Loucy (cell line): ENCODE results near the gene KIFC3.

Experiments
- H2AFZ ChIP-seq: fragments of 200-600 bp; sonication (generic); 2 replicates; pipeline ENCODE4 v1.6.0; 2016; ENCODE audit warnings: antibody characterized with exemption, mild to moderate bottlenecking, low read length, moderate library complexity
- H3F3A ChIP-seq: fragments of 200-600 bp; 2 replicates; pipeline ENCODE4 v1.6.0; 2016; ENCODE audit warnings: antibody characterized with exemption, low read depth, mild to moderate bottlenecking
- H3K27me3 ChIP-seq: fragments of 200-600 bp; sonication (generic); 2 replicates; pipeline ENCODE4 v1.6.1; 2014; ENCODE audit warnings: low read length, mild to moderate bottlenecking; ENCODE audit not compliant: insufficient read depth, poor library complexity, severe bottlenecking
- H3K36me3 ChIP-seq: fragments of 200-600 bp; sonication (generic); 2 replicates; pipeline ENCODE4 v1.6.1; 2016; ENCODE audit warnings: low read length; ENCODE audit not compliant: insufficient read depth
- H3K4me1 ChIP-seq: fragments of 200-600 bp; sonication (generic); 2 replicates; pipeline ENCODE4 v1.5.1; 2014; ENCODE audit warnings: low read length, mild to moderate bottlenecking; ENCODE audit not compliant: insufficient read depth, poor library complexity, severe bottlenecking
- H3K4me2 ChIP-seq: fragments of 200-600 bp; sonication (generic); 2 replicates; pipeline ENCODE4 v1.6.0; 2014; ENCODE audit warnings: antibody characterized with exemption, low read length, low read depth, mild to moderate bottlenecking; ENCODE audit not compliant: poor library complexity, severe bottlenecking
- H3K4me3 ChIP-seq: fragments of 200-600 bp; sonication (generic); 2 replicates; pipeline ENCODE4 v1.5.1; 2014; ENCODE audit warnings: low read length, mild to moderate bottlenecking, mixed read lengths; ENCODE audit not compliant: poor library complexity, severe bottlenecking
- H3K79me2 ChIP-seq: fragments of 200-600 bp; sonication (generic); 2 replicates; pipeline ENCODE4 v1.6.1; 2014; ENCODE audit warnings: low read length; ENCODE audit not compliant: insufficient read depth
- H3K9ac ChIP-seq: fragments of 200-600 bp; sonication (generic); 2 replicates; pipeline ENCODE4 v1.6.0; 2014; ENCODE audit warnings: mild to moderate bottlenecking, low read depth, low read length, moderate library complexity; ENCODE audit not compliant: poor library complexity, severe bottlenecking
- H3K9me2 ChIP-seq: fragments of 200-600 bp; sonication (generic); replicated peaks from 2 replicates; pipeline ENCODE4 v1.6.1; 2016; ENCODE audit warnings: low read depth, low read length, mixed read lengths
- H3K9me3 ChIP-seq: fragments of 200-600 bp; sonication (generic); 2 replicates; pipeline ENCODE4 v1.6.1; 2014; ENCODE audit warnings: mild to moderate bottlenecking, antibody characterized with exemption, low read length, low read depth; ENCODE audit not compliant: insufficient read depth
- H4K20me1 ChIP-seq: fragments of 200-600 bp; sonication (generic); 2 replicates; pipeline ENCODE4 v1.6.0; 2014; ENCODE audit warnings: antibody characterized with exemption, low read length, mild to moderate bottlenecking; ENCODE audit not compliant: insufficient read depth, poor library complexity, severe bottlenecking
- CTCF ChIP-seq: fragments of 200-600 bp; sonication (generic); conservative IDR thresholded peaks from 2 replicates; pipeline ENCODE4 v1.5.1; 2014; ENCODE audit warnings: mild to moderate bottlenecking, antibody characterized with exemption, low read length
- EZH2phosphoT487 ChIP-seq: fragments of 200-600 bp; IDR thresholded peaks from 2 replicates; pipeline ENCODE4 v1.6.1; 2018; ENCODE audit warnings: antibody characterized with exemption, mild to moderate bottlenecking, moderate library complexity, borderline replicate concordance

KIFC3 gene

GRCh38 chr16:57809276-57810196, 7.2 kb upstream of the KIFC3 start:
- no peaks in the 10 kb centered on the region for H3K79me2 ChIP-seq
- H2AFZ ChIP-seq: no peak overlapping the region
- no peaks in the 10 kb centered on the region for H3K36me3 ChIP-seq
- H3K4me2 ChIP-seq: peak overlapping the region; percentile 73
- no peaks in the 10 kb centered on the region for H3K9me2 ChIP-seq
- no peaks in the 10 kb centered on the region for H3K27me3 ChIP-seq
- peak overlapping the region; percentile 51 for H3K9ac ChIP-seq
- no peaks in the 10 kb centered on the region for H3K9me3 ChIP-seq
- TF ChIP-seq CTCF: no peak
- no peak for TF ChIP-seq EZH2phosphoT487
- H3K4me1 ChIP-seq: peaks cover 42% of the 10 kb centered on the region
- no peaks in the 10 kb centered on the region for H4K20me1 ChIP-seq
- H3K4me3 ChIP-seq: peak overlapping the region; percentile 50
- H3F3A ChIP-seq: no peaks in the 10 kb centered on the region; the same call in 1 of the 2 replicates

DNA sequence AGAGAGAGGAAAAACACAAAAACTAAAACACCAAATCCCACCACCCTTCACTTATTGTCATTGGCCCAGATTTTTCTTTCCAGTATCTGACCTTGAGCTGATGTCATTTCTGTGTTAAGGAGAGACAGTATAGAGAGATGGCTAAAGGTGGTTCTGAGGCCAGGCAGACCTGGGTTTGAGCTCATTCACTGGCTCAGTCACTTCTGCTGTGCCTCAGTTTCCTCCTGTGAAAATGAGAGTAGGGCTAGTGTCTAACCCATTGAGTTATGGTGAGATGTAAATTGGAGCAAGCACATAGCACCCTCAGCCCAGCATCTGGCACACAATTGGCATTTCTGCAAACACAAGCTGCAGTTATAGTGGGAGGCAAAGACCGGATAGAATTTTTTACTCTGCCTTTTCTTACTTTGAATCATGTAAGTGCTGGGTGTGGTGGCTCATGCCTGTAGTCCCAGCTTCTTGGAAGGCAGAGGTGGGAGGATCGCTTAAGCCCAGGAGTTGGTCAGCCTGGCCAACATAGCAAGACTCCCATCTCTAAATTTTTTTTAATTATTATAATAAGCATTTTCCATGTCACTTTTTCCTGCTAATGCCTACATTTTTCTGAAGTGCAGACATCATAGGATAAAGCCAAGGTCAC, 6.4 kb upstream of the KIFC3 start:
- Histone ChIP-seq H3K79me2 (no peaks in the 10 kb centered on the region), H3K36me3 (no peaks in the 10 kb centered on the region), H4K20me1 (no peaks in the 10 kb centered on the region), H3F3A (no peaks in the 10 kb centered on the region; the same call in 1 of the 2 replicates), H3K4me2 (peak overlapping the region; percentile 37), H3K27me3 (no peaks in the 10 kb centered on the region), H3K9me3 (no peaks in the 10 kb centered on the region), H3K4me3 (peak overlapping the region; percentile 18), H3K9ac (no peak overlapping the region), H3K4me1 (peaks cover 42% of the 10 kb centered on the region), H2AFZ (no peak overlapping the region), H3K9me2 (no peaks in the 10 kb centered on the region)
- TF ChIP-seq EZH2phosphoT487 (no peak), CTCF (no peak)

DNA sequence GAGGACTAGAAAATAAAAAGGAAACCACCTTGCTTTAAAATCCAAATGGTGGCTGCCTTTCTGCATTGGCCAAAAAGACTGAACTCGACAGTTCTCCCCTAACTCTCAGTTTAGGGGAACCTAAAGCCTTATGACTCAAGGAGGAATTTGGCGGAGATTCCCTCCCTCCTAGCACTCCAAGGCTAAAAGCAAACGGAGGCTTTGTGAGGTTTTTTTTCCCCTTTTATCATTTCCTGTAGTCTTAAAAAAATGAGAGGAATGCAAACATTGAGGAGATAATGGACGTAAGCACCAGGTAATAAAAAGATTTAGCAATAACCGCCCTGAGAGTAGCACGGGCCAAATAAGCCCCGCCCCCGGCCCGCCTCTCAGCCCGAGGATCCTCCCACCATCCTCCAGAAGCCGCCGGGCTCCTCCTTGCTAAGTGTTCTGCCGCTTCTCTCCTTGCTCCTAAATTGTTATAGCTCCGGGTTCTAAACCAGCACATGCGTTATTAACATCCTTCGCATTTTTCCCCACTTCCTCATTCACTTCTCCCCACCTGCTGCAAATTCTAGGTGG, 5.8 kb upstream of the KIFC3 start:
- Histone ChIP-seq H3K9me3 (no peaks in the 10 kb centered on the region), H2AFZ (no peak overlapping the region), H3K4me3 (peak overlapping the region; percentile 18), H3K9me2 (no peaks in the 10 kb centered on the region), H3K27me3 (no peaks in the 10 kb centered on the region), H3K4me2 (peak overlapping the region; percentile 37), H4K20me1 (no peaks in the 10 kb centered on the region), H3K4me1 (peaks cover 43% of the 10 kb centered on the region), H3K9ac (no peak overlapping the region), H3K36me3 (no peaks in the 10 kb centered on the region), H3F3A (no peaks in the 10 kb centered on the region; the same call in 1 of the 2 replicates), H3K79me2 (no peaks in the 10 kb centered on the region)
- no peak for TF ChIP-seq EZH2phosphoT487
- no peak for TF ChIP-seq CTCF
